Chondrocyte (in vitro differentiated cells): ENCODE results near the gene TIMP3. TPM values are rescaled to one million over a fixed set of nuclear protein-coding genes. Genes with fewer than 3 reads are reported as not detected.

Experiments
- DNase-seq: peaks from one replicate; pipeline ENCODE4 v3.0.0; 2021; ENCODE audit warnings: mixed read lengths, low spot score
- H3K27ac Mint-ChIP-seq: one replicate; pipeline ENCODE4 v1.8.0; 2021; ENCODE audit warnings: mild to moderate bottlenecking, moderate library complexity, mixed read lengths; ENCODE audit not compliant: unreplicated experiment
- H3K27me3 Mint-ChIP-seq: 2 replicates; pipeline ENCODE4 v1.8.0; 2021; ENCODE audit warnings: low read depth, mixed read lengths
- H3K36me3 Mint-ChIP-seq: 2 replicates; pipeline ENCODE4 v1.8.0; 2021; ENCODE audit warnings: low read depth, mixed read lengths
- H3K4me1 Mint-ChIP-seq: 2 replicates; pipeline ENCODE4 v1.8.0; 2021; ENCODE audit warnings: low read depth, mild to moderate bottlenecking, mixed read lengths
- H3K4me3 Mint-ChIP-seq: one replicate; pipeline ENCODE4 v1.8.0; 2021; ENCODE audit warnings: mild to moderate bottlenecking, moderate library complexity, mixed read lengths; ENCODE audit not compliant: unreplicated experiment
- H3K9me3 Mint-ChIP-seq: 2 replicates; pipeline ENCODE4 v1.8.0; 2021; ENCODE audit warnings: low read depth, mixed read lengths
- CTCF ChIP-seq: fragments of 200-600 bp; sonication (generic); IDR thresholded peaks from 2 replicates; pipeline ENCODE4 v1.5.0; 2021; ENCODE audit warnings: antibody characterized with exemption, mild to moderate bottlenecking, moderate library complexity
- total RNA-seq: library from RNA; stranded (reverse); gene quantifications from 3 replicates; pipeline ENCODE4 v1.2.1, GENCODE V29; 2021

TIMP3 gene
- total RNA-seq, 1 donor from 2014 or later: 126 TPM

GRCh38 chr22:32839831-32840584 lies 38.5 kb downstream of the TIMP3 start:
- peaks cover 33% of the 10 kb centered on the region for H3K4me1 Mint-ChIP-seq
- no peaks in the 10 kb centered on the region for H3K27me3 Mint-ChIP-seq
- H3K4me3 Mint-ChIP-seq: no peak overlapping the region
- no peak for TF ChIP-seq CTCF
- no peak for DNase-seq
- H3K36me3 Mint-ChIP-seq: peaks cover 4% of the 10 kb centered on the region
- no peaks in the 10 kb centered on the region for H3K9me3 Mint-ChIP-seq
- peak overlapping the region; percentile 23 for H3K27ac Mint-ChIP-seq

- H3K27ac Mint-ChIP-seq: peak overlapping the region; percentile 37
- H3K4me3 Mint-ChIP-seq: no peak overlapping the region
- H3K36me3 Mint-ChIP-seq: peaks cover 4% of the 10 kb centered on the region
- peaks cover 33% of the 10 kb centered on the region for H3K4me1 Mint-ChIP-seq
- no peak for TF ChIP-seq CTCF
- H3K9me3 Mint-ChIP-seq: no peaks in the 10 kb centered on the region
- H3K27me3 Mint-ChIP-seq: no peaks in the 10 kb centered on the region
- DNase-seq: no peak
Observed at GRCh38 chr22:32841175-32841574, 39.7 kb downstream of the TIMP3 start.

GRCh38 chr22:32842486-32842885 lies 41.0 kb downstream of the TIMP3 start:
- H3K27me3 Mint-ChIP-seq: no peaks in the 10 kb centered on the region
- DNase-seq: no peak
- no peak for TF ChIP-seq CTCF

GRCh38 chr22:32843300-32843699 lies 41.8 kb downstream of the TIMP3 start:
- no peaks in the 10 kb centered on the region for H3K9me3 Mint-ChIP-seq
- TF ChIP-seq CTCF: no peak
- peaks cover 27% of the 10 kb centered on the region for H3K4me1 Mint-ChIP-seq
- no peak for DNase-seq
- no peak overlapping the region for H3K4me3 Mint-ChIP-seq
- no peak overlapping the region for H3K27ac Mint-ChIP-seq
- no peaks in the 10 kb centered on the region for H3K27me3 Mint-ChIP-seq
- peaks cover 4% of the 10 kb centered on the region for H3K36me3 Mint-ChIP-seq

More at GRCh38 chr22:32842486-32842885, 41.0 kb downstream of the TIMP3 start:
- no peaks in the 10 kb centered on the region for H3K9me3 Mint-ChIP-seq
- peaks cover 33% of the 10 kb centered on the region for H3K4me1 Mint-ChIP-seq
- H3K36me3 Mint-ChIP-seq: peaks cover 4% of the 10 kb centered on the region
- no peak overlapping the region for H3K27ac Mint-ChIP-seq
- H3K4me3 Mint-ChIP-seq: no peak overlapping the region

GRCh38 chr22:32844251-32844650 lies 42.7 kb downstream of the TIMP3 start:
- peaks cover 21% of the 10 kb centered on the region for H3K4me1 Mint-ChIP-seq

More at GRCh38 chr22:32844251-32844650, 42.7 kb downstream of the TIMP3 start:
- Mint-ChIP-seq H3K9me3 (no peaks in the 10 kb centered on the region), H3K36me3 (peaks cover 4% of the 10 kb centered on the region), H3K27ac (no peak overlapping the region), H3K4me3 (no peak overlapping the region), H3K27me3 (no peaks in the 10 kb centered on the region)
- no peak for TF ChIP-seq CTCF
- DNase-seq: no peak
